WERI-Rb-1 (cell line): Measurements from ENCODE around the gene IL1RAPL1.
A peak's percentile ranks its signal among the peaks of the same experiment; 100 is the strongest.

ENCODE experiments used
- DNase-seq: peaks from one replicate; pipeline ENCODE4 v3.0.0-alpha.2; 2020
- H3K27ac ChIP-seq: fragments of 250-450 bp; sonication (Bioruptor Pico); 2 replicates; pipeline ENCODE4 v1.5.1; 2020; ENCODE audit warnings: mild to moderate bottlenecking, moderate library complexity
- H3K27me3 ChIP-seq: fragments of 250-450 bp; sonication (Bioruptor Pico); 2 replicates; pipeline ENCODE4 v1.5.1; 2021; ENCODE audit warnings: mild to moderate bottlenecking, low read depth, moderate library complexity; ENCODE audit not compliant: insufficient read depth, severe bottlenecking
- H3K36me3 ChIP-seq: fragments of 250-450 bp; sonication (Bioruptor Pico); 2 replicates; pipeline ENCODE4 v1.5.1; 2020; ENCODE audit warnings: mild to moderate bottlenecking, moderate library complexity
- H3K4me3 ChIP-seq: 2 replicates; pipeline ENCODE4 v1.5.1; 2011; ENCODE audit warnings: low read depth, mild to moderate bottlenecking, control low read depth, low read length
- H3K9me3 ChIP-seq: fragments of 250-450 bp; sonication (Bioruptor Pico); 2 replicates; pipeline ENCODE4 v1.5.1; 2021; ENCODE audit warnings: mild to moderate bottlenecking, moderate library complexity; ENCODE audit not compliant: severe bottlenecking
- TF ChIP-seq, protein P1 (sequence below): IDR thresholded peaks from 2 replicates; pipeline ENCODE4 v1.5.1; 2011; ENCODE audit warnings: low read depth, mild to moderate bottlenecking, control low read depth, inconsistent platforms, low read length

IL1RAPL1 gene

DNA sequence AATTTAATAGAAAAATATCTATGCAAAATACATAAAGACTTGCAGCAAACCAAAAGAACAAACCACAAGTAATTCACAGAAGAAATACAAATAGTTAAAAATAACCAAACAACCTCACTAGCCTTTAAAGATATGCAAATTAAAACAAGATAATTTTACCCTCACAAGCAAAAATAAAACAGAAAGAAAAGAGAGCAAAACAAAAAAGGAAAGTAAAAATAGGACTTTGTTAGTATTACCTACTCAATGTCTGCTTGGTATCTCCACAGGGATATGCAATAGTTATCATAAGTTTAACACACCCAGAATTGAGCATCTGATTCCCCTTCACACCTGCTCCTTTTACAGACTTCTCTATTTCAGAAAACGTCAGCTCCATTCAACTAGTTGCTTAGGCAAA, 890.6 kb downstream of the IL1RAPL1 start:
- no peak overlapping the region for H3K27ac ChIP-seq
- H3K27me3 ChIP-seq = no peaks in the 10 kb centered on the region
- TF ChIP-seq, protein P1, sequence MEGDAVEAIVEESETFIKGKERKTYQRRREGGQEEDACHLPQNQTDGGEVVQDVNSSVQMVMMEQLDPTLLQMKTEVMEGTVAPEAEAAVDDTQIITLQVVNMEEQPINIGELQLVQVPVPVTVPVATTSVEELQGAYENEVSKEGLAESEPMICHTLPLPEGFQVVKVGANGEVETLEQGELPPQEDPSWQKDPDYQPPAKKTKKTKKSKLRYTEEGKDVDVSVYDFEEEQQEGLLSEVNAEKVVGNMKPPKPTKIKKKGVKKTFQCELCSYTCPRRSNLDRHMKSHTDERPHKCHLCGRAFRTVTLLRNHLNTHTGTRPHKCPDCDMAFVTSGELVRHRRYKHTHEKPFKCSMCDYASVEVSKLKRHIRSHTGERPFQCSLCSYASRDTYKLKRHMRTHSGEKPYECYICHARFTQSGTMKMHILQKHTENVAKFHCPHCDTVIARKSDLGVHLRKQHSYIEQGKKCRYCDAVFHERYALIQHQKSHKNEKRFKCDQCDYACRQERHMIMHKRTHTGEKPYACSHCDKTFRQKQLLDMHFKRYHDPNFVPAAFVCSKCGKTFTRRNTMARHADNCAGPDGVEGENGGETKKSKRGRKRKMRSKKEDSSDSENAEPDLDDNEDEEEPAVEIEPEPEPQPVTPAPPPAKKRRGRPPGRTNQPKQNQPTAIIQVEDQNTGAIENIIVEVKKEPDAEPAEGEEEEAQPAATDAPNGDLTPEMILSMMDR = no peak
- no peak for DNase-seq
- H3K9me3 ChIP-seq = no peaks in the 10 kb centered on the region
- H3K36me3 ChIP-seq = no peaks in the 10 kb centered on the region
- H3K4me3 ChIP-seq = no peak overlapping the region

DNA sequence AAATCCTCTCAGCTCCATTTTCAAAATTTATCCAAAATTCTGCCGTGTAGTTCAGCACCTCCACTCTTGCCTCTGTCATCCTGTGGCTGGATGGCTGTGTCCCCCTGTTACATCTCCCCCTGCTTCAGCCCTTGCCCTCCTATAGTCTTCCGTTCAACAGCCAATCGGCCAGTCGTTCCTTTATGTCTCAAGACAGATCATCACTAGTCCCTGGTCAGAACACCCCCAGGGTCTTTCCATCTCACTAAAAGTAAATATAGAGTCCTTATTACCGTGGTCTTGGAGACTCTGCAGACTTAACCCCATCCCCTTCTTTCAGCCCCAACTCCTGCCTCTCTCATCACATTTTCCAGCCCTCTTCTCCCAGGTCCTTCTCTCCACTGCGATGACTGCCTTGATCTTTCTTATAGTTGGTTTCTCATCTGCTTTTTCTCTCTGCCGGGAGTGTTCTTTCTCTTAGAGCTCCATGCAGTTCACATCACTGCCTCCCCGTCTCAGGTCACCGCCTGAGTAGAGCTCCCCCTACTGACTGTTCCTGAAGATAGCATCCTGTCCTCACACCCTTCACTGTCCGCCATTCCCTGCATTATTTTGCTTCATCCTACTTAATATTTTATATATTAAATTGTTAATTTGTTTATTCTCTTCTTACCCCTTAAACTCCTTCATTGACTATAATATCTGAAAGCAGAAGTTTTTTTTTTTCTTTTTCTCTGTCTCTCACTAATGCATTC, 891.3 kb downstream of the IL1RAPL1 start:
- H3K27ac ChIP-seq = no peak overlapping the region
- TF ChIP-seq, protein P1 = peak; percentile 85
- H3K36me3 ChIP-seq = no peaks in the 10 kb centered on the region
- no peak overlapping the region for H3K4me3 ChIP-seq
- H3K27me3 ChIP-seq = no peaks in the 10 kb centered on the region
- peak; percentile 39 for DNase-seq
- H3K9me3 ChIP-seq = no peaks in the 10 kb centered on the region

DNA sequence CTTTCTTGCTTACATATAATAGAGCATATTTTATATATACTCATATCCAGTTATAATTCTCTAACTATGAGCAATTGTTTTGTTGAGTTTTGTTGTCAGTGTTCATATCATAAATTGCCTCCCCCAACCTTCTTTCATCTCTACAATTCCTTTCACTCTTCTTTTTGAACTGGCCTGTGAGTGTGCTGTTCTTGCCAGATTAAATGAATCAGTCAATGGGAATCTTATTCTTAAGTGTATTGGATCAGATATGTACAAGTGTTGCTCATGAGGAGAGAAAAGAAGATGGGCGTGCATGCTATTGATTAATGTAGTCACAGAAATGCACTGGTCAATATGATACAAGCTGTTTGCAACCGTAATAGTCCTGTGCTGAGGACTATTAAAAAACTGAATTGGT, 900.0 kb downstream of the IL1RAPL1 start:
- no peak for DNase-seq
- Histone ChIP-seq H3K27ac (no peak overlapping the region), H3K4me3 (no peak overlapping the region), H3K36me3 (no peaks in the 10 kb centered on the region), H3K9me3 (no peaks in the 10 kb centered on the region), H3K27me3 (no peaks in the 10 kb centered on the region)
- TF ChIP-seq, protein P1 = no peak

DNA sequence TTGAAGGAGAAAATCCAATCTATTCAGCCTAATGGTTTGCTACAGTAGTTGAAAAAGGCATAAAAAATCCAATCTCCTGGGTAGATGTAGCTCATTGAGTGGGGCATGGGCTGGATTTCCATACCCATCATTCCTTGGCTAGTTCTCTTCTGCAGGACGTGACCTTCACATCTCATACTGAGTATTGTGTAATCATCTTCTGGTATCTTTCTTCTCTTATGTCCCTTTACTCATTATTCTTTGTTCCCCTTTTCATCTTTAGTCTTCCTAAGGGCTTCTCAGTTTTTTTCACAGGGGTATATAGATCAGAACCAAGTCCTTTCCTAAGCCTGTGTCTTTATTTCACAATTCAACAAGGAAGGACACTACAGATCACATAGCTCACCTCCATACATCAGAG, 900.5 kb downstream of the IL1RAPL1 start:
- no peak for DNase-seq
- TF ChIP-seq, protein P1 = no peak
- Histone ChIP-seq H3K27ac (no peak overlapping the region), H3K36me3 (no peaks in the 10 kb centered on the region), H3K9me3 (no peaks in the 10 kb centered on the region), H3K4me3 (no peak overlapping the region), H3K27me3 (no peaks in the 10 kb centered on the region)

DNA sequence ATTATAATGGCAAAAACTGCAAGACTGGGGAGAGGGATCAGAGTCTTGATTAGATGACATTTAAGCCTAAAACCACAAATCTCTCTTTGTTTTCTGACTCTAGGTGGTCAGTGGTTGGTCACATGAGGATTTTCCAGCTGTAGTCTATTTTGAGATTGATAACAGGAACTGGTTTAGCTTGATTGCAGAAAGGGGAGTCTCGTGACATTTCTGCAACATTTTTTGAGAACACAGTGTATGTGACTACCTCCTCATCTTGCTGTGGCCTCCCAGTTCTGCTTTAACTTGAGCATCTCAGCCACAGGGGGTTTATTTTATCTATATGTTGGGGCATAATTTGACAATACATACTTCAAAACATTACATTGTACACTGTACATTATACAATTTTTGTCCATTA, 901.7 kb downstream of the IL1RAPL1 start:
- Histone ChIP-seq H3K4me3 (no peak overlapping the region), H3K27me3 (no peaks in the 10 kb centered on the region), H3K27ac (no peak overlapping the region), H3K36me3 (no peaks in the 10 kb centered on the region), H3K9me3 (no peaks in the 10 kb centered on the region)
- TF ChIP-seq, protein P1 = no peak
- DNase-seq = no peak

DNA sequence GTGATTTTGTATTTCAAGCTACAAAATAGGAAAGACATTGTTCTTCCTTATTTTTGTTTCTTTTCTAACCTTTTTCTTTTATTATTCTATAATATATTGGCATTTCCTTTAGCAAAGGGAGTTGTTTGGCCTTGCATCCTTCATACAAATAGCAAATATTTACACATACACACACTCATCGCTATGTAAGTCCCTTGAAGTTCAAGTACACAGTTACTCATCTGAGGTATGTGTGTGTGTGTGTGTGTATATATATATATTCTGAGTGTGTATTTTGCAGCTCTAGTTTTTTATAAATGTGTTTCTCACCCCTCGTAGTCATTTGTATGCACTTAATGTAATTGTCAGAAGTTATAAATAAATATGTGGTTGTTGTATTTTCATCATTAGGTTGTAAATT, 903.4 kb downstream of the IL1RAPL1 start:
- Histone ChIP-seq H3K27ac (no peak overlapping the region), H3K27me3 (no peaks in the 10 kb centered on the region), H3K4me3 (no peak overlapping the region), H3K9me3 (no peaks in the 10 kb centered on the region), H3K36me3 (no peaks in the 10 kb centered on the region)
- DNase-seq = no peak
- TF ChIP-seq, protein P1 = no peak
